ENCODE measurements around the gene HAUS3.
"Not testable (repeated sequence)": the region's sequence is repeated elsewhere in the genome, so short reads cannot be mapped to it uniquely, and the experiment has no call there.

Gene HAUS3

DNA sequence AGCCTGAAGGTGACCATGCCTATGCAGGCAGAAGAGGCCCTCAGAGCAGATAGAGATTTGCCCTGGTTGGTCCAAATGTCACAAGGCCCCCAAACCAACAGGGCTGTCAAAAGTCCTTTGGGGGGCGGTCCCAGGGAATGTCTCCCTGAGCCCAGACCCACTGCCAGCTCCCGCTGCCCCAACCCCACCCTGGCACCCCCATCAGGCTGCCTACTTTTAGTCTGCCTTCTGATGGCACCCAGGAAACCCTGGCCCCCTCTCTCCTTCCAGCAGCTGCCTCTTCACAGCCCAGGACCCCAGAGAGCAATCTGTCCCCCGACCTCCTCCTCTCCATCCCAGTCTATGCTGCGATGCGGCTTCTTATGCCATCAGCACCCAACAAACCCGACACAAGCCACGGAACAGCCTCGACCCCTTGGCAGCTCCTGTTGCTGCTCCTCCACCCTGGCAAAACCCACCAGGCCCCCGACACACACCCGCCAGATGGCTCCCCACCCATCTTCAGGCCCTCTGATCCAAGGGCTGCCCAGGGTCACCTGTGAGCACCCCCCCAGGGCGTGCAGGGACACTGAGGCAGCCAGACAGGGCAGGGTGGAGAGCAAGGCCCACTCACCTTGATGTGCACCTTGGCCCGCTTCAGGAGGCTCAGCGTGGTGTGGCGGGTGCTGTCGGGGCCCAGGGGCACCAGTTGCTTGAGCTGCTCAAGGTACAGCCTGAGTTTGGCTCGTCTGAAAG lies 10.0 kb upstream of the HAUS3 start:
- no peak for DNase-seq (ENCODE audit: low read depth)

- DNase-seq (ENCODE audit: low read depth): no peak
These were observed 9.3 kb upstream of the HAUS3 start for GRCh38 chr4:2251073-2251794.

DNA sequence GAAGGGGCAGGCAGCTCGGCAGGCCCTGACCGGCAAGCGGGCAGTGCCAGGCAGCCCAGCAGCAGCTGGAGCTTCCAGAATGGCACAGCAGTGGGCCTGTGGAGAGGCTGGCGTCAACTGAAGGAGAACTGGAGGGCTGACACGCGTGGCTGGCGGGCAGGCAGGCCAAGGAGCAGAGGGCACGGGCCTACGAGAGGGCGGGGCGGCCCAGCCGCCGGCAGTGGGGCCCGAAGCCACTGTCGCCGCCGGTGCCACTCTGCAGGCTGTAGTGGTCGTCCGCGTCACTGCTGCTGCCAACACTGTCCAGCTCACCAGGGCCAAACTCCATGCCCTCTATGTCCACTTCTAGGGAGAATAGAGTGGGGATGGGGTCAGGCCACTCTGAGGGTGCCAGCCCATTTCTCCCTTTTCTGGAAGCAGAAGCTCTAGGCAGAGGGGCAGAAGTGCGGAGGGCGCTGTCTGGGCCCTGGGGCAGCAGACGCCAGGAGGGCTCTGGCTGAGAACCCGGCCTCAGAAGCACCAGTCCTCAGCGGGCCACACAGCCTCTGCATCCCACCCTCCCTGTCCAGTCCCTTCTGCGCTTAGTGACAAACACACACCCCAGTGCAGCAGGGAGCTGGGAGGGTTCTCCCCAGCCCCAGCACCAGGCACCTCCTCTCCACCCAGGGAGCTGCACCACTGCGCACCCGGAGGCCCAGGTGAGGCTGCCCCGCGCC lies 8.6 kb upstream of the HAUS3 start:
- DNase-seq (ENCODE audit: low read depth): no peak

DNA sequence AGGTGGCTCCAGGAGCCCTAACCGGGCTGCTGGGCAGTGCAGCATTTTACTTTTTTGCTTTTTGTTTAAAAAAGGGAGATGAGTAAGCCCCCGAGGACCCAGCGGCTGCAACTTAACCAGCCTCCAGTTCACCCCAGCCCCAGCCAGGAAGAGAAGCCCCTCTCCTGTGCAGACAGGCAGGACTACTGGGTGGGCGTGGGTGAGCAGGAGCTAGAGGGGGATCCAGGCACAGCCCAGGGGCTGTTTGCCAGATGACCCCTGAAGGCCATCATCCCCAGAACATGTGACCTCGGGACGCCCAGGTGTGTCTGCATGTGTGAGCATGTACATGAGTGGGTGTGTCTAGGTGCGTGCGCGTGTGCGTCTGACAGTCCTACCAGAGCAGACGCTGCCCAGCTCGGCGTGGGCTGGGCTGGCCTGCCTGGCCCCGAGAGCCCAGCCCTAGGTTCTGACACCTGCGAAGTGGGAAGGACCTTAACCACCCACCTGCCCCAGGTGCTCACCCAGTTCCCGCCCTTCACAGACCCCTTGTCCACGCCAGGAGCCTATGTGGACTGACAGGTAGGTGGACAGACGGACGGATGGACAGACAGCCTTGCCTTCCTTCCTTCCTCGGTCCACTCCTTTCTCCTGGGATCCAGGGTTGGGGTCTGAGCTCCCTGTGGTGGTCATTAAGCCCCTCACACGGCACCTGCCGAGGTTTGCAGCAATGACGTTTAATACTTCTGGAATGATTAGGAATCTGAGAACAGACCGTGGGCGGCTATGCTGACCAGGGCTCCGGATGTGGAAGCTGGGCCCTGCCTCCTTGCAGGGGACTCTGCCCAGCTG lies 7.8 kb upstream of the HAUS3 start:
- no peak for DNase-seq (ENCODE audit: low read depth)

DNA sequence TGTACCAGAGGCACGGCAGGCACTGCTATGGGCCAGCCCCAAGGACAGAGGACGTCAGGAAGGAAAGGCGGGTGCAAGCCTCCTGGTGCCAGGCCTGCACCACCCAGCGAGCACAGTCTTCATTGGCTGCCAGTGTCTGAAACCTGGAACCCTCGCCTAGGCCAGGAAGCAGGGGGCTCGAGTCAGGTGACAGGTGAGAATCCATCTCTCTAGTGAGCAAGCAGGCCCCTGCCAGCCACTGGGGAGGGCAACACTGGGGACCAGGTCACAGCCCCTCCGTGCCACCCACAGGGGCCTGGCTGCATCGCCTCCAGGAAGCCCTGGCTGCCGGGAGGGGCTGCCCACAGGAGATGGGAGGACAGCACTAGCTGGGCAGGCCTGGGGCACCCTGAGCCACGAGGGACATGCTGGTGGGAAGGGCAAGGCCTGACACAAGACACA lies 6.9 kb upstream of the HAUS3 start:
- no peak for DNase-seq (ENCODE audit: low read depth)

GRCh38 chr4:2248044-2248780 lies 6.3 kb upstream of the HAUS3 start:
- no peak for DNase-seq (ENCODE audit: low read depth)

DNA sequence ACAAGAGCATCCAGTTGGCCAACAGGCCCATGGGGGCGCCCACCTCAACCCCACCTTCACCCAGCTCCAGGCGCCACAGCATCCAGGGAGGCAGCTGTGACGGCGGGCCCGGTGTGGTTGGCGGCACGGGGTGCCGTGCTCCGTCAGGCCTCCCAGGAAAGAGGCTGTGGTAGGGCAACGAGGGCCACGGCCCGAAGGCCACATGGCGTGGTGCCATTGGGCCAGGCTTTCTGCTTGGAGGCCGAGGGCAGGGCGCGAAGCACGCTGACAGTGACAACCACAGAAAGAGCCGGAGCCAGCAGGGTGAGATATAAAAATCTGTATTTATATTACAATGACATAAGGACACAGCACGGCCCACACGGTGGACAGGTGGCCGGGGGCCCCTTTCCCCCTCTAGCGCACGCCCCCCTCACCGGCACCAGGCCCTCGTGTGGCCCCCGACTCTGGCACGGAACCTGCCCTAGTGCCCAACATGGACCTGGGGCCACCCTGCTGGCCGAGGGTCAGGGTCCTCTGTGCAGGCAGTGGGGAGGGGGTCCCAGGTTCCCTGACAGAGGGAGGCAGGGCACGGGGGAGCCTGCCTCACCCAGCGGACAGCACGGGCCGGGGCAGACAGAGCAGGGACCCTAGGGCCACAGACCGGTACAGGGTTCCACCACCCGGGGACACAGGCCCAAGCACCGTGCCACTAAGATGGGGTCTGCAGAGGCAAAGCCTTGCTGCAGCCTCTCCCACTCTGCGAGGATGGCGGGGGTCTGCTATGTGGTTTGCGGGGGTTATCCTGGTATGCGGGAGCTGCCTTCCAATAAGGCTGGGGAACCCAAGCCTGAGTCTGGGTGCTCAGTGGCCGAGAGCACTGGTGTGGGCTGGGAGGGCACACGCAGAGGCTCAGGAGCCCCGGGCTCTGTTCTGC lies 5.5 kb upstream of the HAUS3 start:
- no peak for DNase-seq (ENCODE audit: low read depth)

DNA sequence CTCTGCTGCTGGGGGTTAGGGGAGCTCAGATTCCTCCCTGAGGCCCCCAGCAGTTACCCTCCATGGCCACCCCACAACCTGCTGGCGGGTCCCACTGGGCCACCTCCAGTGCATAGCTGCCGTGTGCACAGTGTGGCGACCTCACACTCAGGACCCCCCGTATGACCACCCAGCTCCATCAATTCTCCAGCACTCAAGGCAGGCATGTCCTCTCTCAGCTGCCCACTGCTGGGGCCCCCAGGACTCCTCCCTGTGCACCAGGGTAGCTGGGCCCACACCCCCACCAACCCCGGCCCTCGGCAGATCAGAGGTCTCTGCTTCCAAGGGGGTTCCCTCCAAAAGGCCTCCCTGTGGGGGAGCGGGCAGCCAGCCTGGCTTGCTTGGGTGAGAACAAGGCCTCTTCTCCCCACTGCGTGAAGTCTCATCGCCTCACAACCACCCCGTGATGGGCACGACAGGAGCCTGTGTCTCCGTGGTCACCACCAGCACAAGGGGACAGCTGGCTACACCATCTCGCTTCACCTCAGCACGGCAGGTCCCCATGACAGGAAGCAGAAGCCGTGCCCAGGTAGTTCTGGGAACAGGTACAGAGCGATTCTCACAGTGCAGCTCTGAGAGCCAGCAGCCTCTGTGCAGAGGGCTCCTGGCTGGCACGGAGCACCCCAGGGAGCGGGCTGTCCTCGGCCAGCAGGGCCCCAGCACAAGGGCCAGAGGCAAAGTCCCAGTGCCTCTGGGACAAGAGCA lies 4.6 kb upstream of the HAUS3 start:
- no peak for DNase-seq (ENCODE audit: low read depth)

GRCh38 chr4:2245787-2246275 lies 3.9 kb upstream of the HAUS3 start:
- DNase-seq (ENCODE audit: low read depth): no peak

DNA sequence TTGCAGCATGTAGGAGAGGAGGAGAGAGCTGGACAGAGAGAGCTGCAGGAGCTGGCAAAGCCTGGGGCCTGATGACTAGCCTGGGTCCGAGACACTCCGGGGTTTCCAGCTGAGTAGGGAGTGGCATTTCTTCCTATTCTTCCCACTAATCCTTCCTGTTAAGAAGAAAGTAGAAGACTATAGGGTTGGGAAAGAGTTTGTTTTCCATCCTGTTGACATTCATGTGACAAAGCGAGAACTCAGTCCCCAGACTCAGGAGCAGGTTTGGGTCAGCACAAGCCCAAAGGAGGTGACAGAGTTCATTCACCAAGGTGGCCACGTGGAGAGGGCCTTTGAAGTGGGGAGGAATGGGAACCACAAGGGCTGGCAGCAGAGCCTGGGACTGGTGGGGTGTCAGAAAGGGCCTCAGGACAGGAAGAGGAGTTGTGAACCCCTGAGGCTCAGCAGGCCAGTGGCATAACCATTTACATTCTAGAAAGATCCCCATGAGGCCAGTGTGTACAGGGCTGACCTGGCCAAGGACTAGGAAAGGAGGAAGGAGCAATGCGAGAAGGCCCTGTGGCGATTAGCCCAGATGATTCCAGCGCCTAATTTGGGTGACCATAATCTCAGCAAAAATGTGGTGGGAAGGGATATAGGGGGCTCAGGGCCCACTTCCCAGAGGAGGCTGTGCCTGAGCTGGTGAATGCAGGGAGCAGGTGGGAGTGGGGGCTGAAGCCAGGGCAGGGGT lies 3.3 kb upstream of the HAUS3 start:
- DNase-seq (ENCODE audit: low read depth): no peak

DNA sequence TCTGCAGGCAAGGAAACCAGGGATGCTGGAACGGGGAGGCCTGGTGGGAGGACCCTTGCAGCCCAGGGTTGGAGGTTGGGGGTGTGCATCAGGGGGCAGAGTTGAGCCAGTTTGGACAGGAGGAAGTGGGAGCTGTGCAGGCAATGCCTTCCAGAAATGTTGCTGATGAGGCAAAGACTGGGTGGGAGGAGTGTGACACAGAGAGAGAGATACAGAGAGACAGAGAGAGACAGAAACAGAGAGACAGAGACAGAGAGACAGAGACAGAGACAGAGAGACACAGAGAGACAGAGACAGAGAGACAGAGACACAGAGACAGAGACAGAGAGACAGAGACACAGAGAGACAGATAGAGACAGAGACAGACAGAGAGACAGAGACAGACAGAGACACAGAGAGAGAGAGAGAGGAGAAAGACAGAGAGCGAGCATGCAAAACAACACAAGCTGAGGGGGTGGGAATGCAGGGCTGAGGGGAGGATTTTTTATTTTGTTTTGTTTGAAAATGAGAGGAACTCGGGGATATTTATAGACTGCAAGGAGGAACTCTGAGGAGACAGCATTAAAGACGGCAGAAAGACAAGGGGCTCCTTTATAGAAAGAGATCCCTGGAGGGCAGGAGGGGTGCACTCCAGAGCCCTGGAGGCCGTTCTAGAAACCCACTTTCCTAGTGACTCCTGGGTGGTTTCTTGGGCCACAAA lies 1.9 kb upstream of the HAUS3 start:
- no peak for DNase-seq (ENCODE audit: low read depth)

- DNase-seq (ENCODE audit: low read depth): no peak
These were observed 918 bp downstream of the HAUS3 start for GRCh38 chr4:2241003-2241402.

DNA sequence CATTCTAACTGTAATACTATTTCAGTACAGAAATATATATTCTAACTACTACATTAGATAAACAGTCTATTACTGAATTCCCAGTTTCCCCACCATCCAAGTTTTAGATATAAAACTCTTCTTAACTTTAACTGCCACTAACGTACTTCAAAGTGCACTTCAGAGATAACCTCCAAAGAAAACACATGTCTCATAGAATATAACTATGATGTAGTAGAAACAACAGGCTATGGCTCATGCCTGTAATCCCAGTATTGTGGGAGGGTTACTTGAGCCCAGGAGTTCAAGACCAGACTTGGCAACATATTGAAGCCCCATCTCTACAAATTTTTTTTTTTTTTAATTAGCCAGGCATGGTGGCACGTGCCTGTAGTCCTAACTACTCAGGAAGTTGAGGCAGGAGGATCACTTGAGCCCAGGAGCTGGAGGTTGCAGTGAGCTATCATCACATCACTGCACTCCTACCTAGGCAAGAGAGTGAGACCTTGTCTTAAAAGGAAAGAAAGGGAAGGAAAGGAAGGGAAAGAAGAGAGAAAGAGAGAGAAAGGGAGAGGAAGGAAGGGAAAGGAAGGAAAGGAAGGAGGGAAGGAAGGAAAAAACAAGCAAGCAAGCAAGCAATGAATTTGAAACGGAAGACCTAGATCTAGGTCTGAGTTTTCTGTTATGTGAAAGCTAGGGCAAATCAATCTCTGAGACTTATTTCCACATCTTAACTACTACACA lies 4.8 kb downstream of the HAUS3 start:
- no peak for DNase-seq (ENCODE audit: low read depth)

DNA sequence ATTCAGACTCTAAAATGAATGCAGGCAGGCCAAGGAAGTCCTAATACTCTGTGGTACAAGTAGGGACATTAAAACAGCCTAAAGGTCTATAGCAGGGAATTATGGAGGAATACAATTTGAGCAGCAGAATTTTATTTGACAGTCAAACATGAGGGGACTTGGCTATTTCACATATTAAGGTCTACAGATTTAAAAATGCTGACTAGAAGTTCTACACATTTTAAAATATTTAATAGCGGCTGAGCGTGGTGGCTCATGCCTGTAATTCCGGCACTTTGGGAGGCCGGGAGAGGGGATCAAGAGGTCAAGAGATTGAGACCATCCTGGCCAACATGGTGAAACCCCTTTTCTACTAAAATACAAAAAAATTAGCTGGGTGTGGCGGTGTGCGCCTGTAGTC lies 10.8 kb downstream of the HAUS3 start:
- DNase-seq (ENCODE audit: low read depth): no peak

- no peak for DNase-seq (ENCODE audit: low read depth)
These were observed 15.7 kb downstream of the HAUS3 start for GRCh38 chr4:2226261-2226660.

- no peak for DNase-seq (ENCODE audit: low read depth)
These were observed 19.1 kb downstream of the HAUS3 start for GRCh38 chr4:2222838-2223237.

- not testable (repeated sequence) for DNase-seq (ENCODE audit: low read depth)
These were observed 20.5 kb downstream of the HAUS3 start for GRCh38 chr4:2221378-2221777.
